ENCODE data around the gene KIF4B.
"Not testable (repeated sequence)": the region's sequence is repeated elsewhere in the genome, so short reads cannot be mapped to it uniquely, and the experiment has no call there.

KIF4B gene

GRCh38 chr5:155010881-155011280, 2.7 kb upstream of the KIF4B start:
- DNase-seq = no peak

- no peak for DNase-seq
Observed at GRCh38 chr5:155015239-155015638, 1.7 kb downstream of the KIF4B start.

- no peak for DNase-seq
Observed at GRCh38 chr5:155017610-155018009, 4.1 kb downstream of the KIF4B start.

- no peak for DNase-seq
Observed at GRCh38 chr5:155019601-155020226, 6.2 kb downstream of the KIF4B start.

GRCh38 chr5:155021842-155022241, 8.3 kb downstream of the KIF4B start:
- no peak for DNase-seq

GRCh38 chr5:155023320-155023719, 9.8 kb downstream of the KIF4B start:
- DNase-seq = no peak

GRCh38 chr5:155024015-155024414, 10.5 kb downstream of the KIF4B start:
- no peak for DNase-seq

GRCh38 chr5:155025895-155026294, 12.3 kb downstream of the KIF4B start:
- DNase-seq = no peak

GRCh38 chr5:155027993-155028629, 14.6 kb downstream of the KIF4B start:
- DNase-seq = no peak

- no peak for DNase-seq
Observed at GRCh38 chr5:155029240-155029639, 15.7 kb downstream of the KIF4B start.

- DNase-seq = not testable (repeated sequence)
Observed at GRCh38 chr5:155034145-155034744, 20.7 kb downstream of the KIF4B start.

GRCh38 chr5:155035087-155035486, 21.5 kb downstream of the KIF4B start:
- not testable (repeated sequence) for DNase-seq

- DNase-seq = no peak
Observed at GRCh38 chr5:155040984-155041653, 27.6 kb downstream of the KIF4B start.

GRCh38 chr5:155044591-155044990, 31.0 kb downstream of the KIF4B start:
- no peak for DNase-seq

- DNase-seq = no peak
Observed at GRCh38 chr5:155046591-155046990, 33.0 kb downstream of the KIF4B start.

GRCh38 chr5:155047818-155048217, 34.3 kb downstream of the KIF4B start:
- DNase-seq = no peak

- no peak for DNase-seq
Observed at GRCh38 chr5:155049569-155050383, 36.2 kb downstream of the KIF4B start.

- DNase-seq = no peak
Observed at GRCh38 chr5:155050384-155051019, 36.9 kb downstream of the KIF4B start.

GRCh38 chr5:155052532-155052931, 39.0 kb downstream of the KIF4B start:
- no peak for DNase-seq

- peak; percentile 21 for DNase-seq
Observed at GRCh38 chr5:155053501-155053900, 39.9 kb downstream of the KIF4B start.

GRCh38 chr5:155056644-155057269, 43.2 kb downstream of the KIF4B start:
- DNase-seq = no peak

GRCh38 chr5:155057626-155058025, 44.1 kb downstream of the KIF4B start:
- no peak for DNase-seq

Measured in right hindlimb (tissue), 1 donor.